H9 (cell line): ENCODE measurements around the gene TGFBI. TPM values are rescaled to one million over a fixed set of nuclear protein-coding genes. Genes with fewer than 3 reads are reported as not detected.

Source experiments
- DNase-seq: peaks from one replicate; pipeline ENCODE4 v3.0.0-alpha.2; 2017
- H2AFZ ChIP-seq: one replicate; pipeline ENCODE4 v1.6.1; 2013; ENCODE audit warnings: mild to moderate bottlenecking, low read length, control low read depth, moderate library complexity
- H2AK5ac ChIP-seq: 2 replicates; pipeline ENCODE4 v1.6.1; 2013; ENCODE audit warnings: low read length, control low read depth, mixed read lengths; ENCODE audit not compliant: insufficient read length
- H2BK120ac ChIP-seq: one replicate; pipeline ENCODE4 v1.6.1; 2013; ENCODE audit warnings: low read depth, mild to moderate bottlenecking, low read length, control low read depth, inconsistent platforms; ENCODE audit not compliant: poor library complexity, severe bottlenecking
- H2BK12ac ChIP-seq: 2 replicates; pipeline ENCODE4 v1.6.1; 2013; ENCODE audit warnings: low read length, control low read depth, mixed read lengths, low read depth; ENCODE audit not compliant: insufficient read length
- H2BK15ac ChIP-seq: 2 replicates; pipeline ENCODE4 v1.6.1; 2013; ENCODE audit warnings: low read depth, low read length, control low read depth
- H2BK20ac ChIP-seq: one replicate; pipeline ENCODE4 v1.6.1; 2013; ENCODE audit warnings: low read depth, mild to moderate bottlenecking, low read length, control low read depth, inconsistent platforms; ENCODE audit not compliant: poor library complexity, severe bottlenecking
- H2BK5ac ChIP-seq: 2 replicates; pipeline ENCODE4 v1.6.1; 2013; ENCODE audit warnings: low read length, control low read depth, mixed read lengths; ENCODE audit not compliant: insufficient read length
- H3K14ac ChIP-seq: 2 replicates; pipeline ENCODE4 v1.6.1; 2013; ENCODE audit warnings: low read length, control low read depth; ENCODE audit not compliant: insufficient read depth
- H3K18ac ChIP-seq: 2 replicates; pipeline ENCODE4 v1.6.1; 2013; ENCODE audit warnings: low read depth, mild to moderate bottlenecking, mixed read lengths, low read length, control low read depth; ENCODE audit not compliant: insufficient read length
- H3K23ac ChIP-seq: 2 replicates; pipeline ENCODE4 v1.6.1; 2013; ENCODE audit warnings: low read length, control low read depth, mixed read lengths, low read depth; ENCODE audit not compliant: insufficient read length
- H3K23me2 ChIP-seq: 2 replicates; pipeline ENCODE4 v1.6.1; 2013; ENCODE audit warnings: low read depth, mild to moderate bottlenecking, mixed read lengths, low read length, control low read depth; ENCODE audit not compliant: insufficient read length, poor library complexity, severe bottlenecking
- H3K27ac ChIP-seq: 2 replicates; pipeline ENCODE4 v1.5.1; 2013; ENCODE audit warnings: low read length, control low read depth, mixed read lengths, low read depth; ENCODE audit not compliant: insufficient read length
- H3K27me3 ChIP-seq: 2 replicates; pipeline ENCODE4 v1.6.1; 2013; ENCODE audit warnings: low read length, control low read depth, inconsistent platforms; ENCODE audit not compliant: insufficient read depth
- H3K4ac ChIP-seq: 2 replicates; pipeline ENCODE4 v1.6.1; 2013; ENCODE audit warnings: low read depth, mild to moderate bottlenecking, control low read depth, inconsistent platforms, low read length, moderate library complexity
- H3K4me1 ChIP-seq: 2 replicates; pipeline ENCODE4 v1.6.1; 2013; ENCODE audit warnings: low read length, control low read depth, inconsistent platforms; ENCODE audit not compliant: insufficient read depth
- H3K4me2 ChIP-seq: 2 replicates; pipeline ENCODE4 v1.6.1; 2013; ENCODE audit warnings: low read length, control low read depth, mixed read lengths; ENCODE audit not compliant: insufficient read length, insufficient read depth
- H3K56ac ChIP-seq: 2 replicates; pipeline ENCODE4 v1.6.1; 2013; ENCODE audit warnings: low read depth, mild to moderate bottlenecking, mixed read lengths, low read length, control low read depth; ENCODE audit not compliant: insufficient read length
- H3K79me1 ChIP-seq: 2 replicates; pipeline ENCODE4 v1.6.1; 2013; ENCODE audit warnings: low read depth, mild to moderate bottlenecking, moderate library complexity, low read length, control low read depth, inconsistent platforms; ENCODE audit not compliant: insufficient read depth, poor library complexity, severe bottlenecking
- H3K79me2 ChIP-seq: 2 replicates; pipeline ENCODE4 v1.6.1; 2013; ENCODE audit warnings: low read length, control low read depth, inconsistent platforms; ENCODE audit not compliant: insufficient read depth
- H3K9ac ChIP-seq: 2 replicates; pipeline ENCODE4 v1.6.1; 2013; ENCODE audit warnings: low read length, control low read depth, mixed read lengths; ENCODE audit not compliant: insufficient read length; ENCODE audit errors: extremely low read depth
- H3K9me3 ChIP-seq: one replicate; pipeline ENCODE4 v1.6.1; 2013; ENCODE audit warnings: low read depth, low read length, inconsistent platforms; ENCODE audit not compliant: control insufficient read depth
- H3T11ph ChIP-seq: one replicate; pipeline ENCODE4 v1.6.1; 2013; ENCODE audit warnings: mild to moderate bottlenecking, low read length, control low read depth, inconsistent platforms
- H4K20me1 ChIP-seq: one replicate; pipeline ENCODE4 v1.6.1; 2013; ENCODE audit not compliant: control insufficient read depth, insufficient read length, insufficient read depth
- H4K5ac ChIP-seq: 2 replicates; pipeline ENCODE4 v1.6.1; 2013; ENCODE audit warnings: low read depth, mild to moderate bottlenecking, mixed read lengths, low read length, control low read depth; ENCODE audit not compliant: insufficient read length
- H4K8ac ChIP-seq: replicated peaks from 2 replicates; pipeline ENCODE4 v1.6.1; 2013; ENCODE audit warnings: low read length, control low read depth, mixed read lengths, low read depth; ENCODE audit not compliant: insufficient read length
- H4K91ac ChIP-seq: 2 replicates; pipeline ENCODE4 v1.6.1; 2013; ENCODE audit warnings: low read depth, mild to moderate bottlenecking, moderate library complexity, mixed read lengths, low read length, control low read depth; ENCODE audit not compliant: insufficient read length
- H3K27ac Mint-ChIP-seq, 3 experiments: 2 replicates in 2 of 3; 3 replicates in 1 of 3; pipeline ENCODE4 v1.8.0; 2020 to 2021; ENCODE audit warnings: mixed read lengths in 3 of 3, mild to moderate bottlenecking in 1 of 3, moderate library complexity in 1 of 3
- H3K27me3 Mint-ChIP-seq: 2 replicates; pipeline ENCODE4 v1.8.0; 2021; ENCODE audit warnings: low read depth, mild to moderate bottlenecking, moderate library complexity, mixed read lengths
- H3K36me3 Mint-ChIP-seq, 3 experiments: 2 replicates in 2 of 3; 3 replicates in 1 of 3; pipeline ENCODE4 v1.8.0; 2020 to 2021; ENCODE audit warnings: low read depth in 3 of 3, mixed read lengths in 3 of 3; ENCODE audit not compliant: insufficient read depth in 1 of 3
- H3K4me1 Mint-ChIP-seq, 2 experiments: 2 replicates each; pipeline ENCODE4 v1.8.0; 2020; ENCODE audit warnings: mixed read lengths in 2 of 2
- H3K4me3 Mint-ChIP-seq, 2 experiments: 2 replicates in 1 of 2; 3 replicates in 1 of 2; pipeline ENCODE4 v1.8.0; 2020 to 2021; ENCODE audit warnings: mild to moderate bottlenecking in 2 of 2, mixed read lengths in 2 of 2, moderate library complexity in 1 of 2
- H3K9me3 Mint-ChIP-seq, 2 experiments: 2 replicates in 1 of 2; 3 replicates in 1 of 2; pipeline ENCODE4 v1.8.0; 2020; ENCODE audit warnings: mild to moderate bottlenecking in 2 of 2, mixed read lengths in 2 of 2, moderate library complexity in 1 of 2
- CTCF ChIP-seq: fragments of 200-600 bp; sonication (generic); conservative IDR thresholded peaks from 3 replicates; pipeline ENCODE4 v1.8.0; 2021; ENCODE audit warnings: antibody characterized with exemption, mild to moderate bottlenecking
- WGBS: extraction: QIAGEN DNeasy Blood & Tissue Kit; methylation state at CpG from one replicate; pipeline ENCODE4 v1.1.7; 2013; ENCODE audit warnings: missing lambda C conversion rate, low lambda C conversion rate, mixed read lengths; ENCODE audit not compliant: insufficient read length; ENCODE audit errors: extremely low coverage; 5-methylcytosine and 5-hydroxymethylcytosine counted together
- total RNA-seq: library from RNA; stranded (reverse); gene quantifications from 2 replicates; pipeline ENCODE4 v1.2.1, GENCODE V29; 2021

The TGFBI gene
- total RNA-seq, 1 experiment from 2014 or later = 4.7 TPM

- Histone ChIP-seq H2AK5ac (no peak overlapping the region), H4K91ac (no peak overlapping the region), H4K20me1 (no peaks in the 10 kb centered on the region), H2BK5ac (no peak overlapping the region), H3K4me2 (no peak overlapping the region), H3K27ac (no peak overlapping the region), H3K9ac (no peak overlapping the region), H3K14ac (no peak overlapping the region), H3K9me3 (no peaks in the 10 kb centered on the region), H3K79me1 (no peaks in the 10 kb centered on the region), H3K56ac (no peak overlapping the region), H2BK15ac (no peak overlapping the region), H3K18ac (no peak overlapping the region), H3T11ph (no peak overlapping the region), H2AFZ (no peak overlapping the region), H2BK12ac (no peak overlapping the region), H3K4ac (no peak overlapping the region), H3K23me2 (no peaks in the 10 kb centered on the region), H4K5ac (no peak overlapping the region), H3K23ac (no peak overlapping the region), H3K4me1 (no peaks in the 10 kb centered on the region), H3K79me2 (no peaks in the 10 kb centered on the region), H2BK20ac (no peak overlapping the region), H2BK120ac (no peak overlapping the region), H3K27me3 (no peaks in the 10 kb centered on the region), H4K8ac (no peak overlapping the region)
- no CpG with 5 or more reads among the region's 7 CpGs for WGBS
- TF ChIP-seq CTCF = no peak
- peaks cover 10 to 15% of the 10 kb centered on the region in 2 experiments for H3K4me1 Mint-ChIP-seq
- no peak overlapping the region; a peak in 1 of 5 replicates for H3K4me3 Mint-ChIP-seq
- H3K9me3 Mint-ChIP-seq = no peaks in the 10 kb centered on the region
- H3K36me3 Mint-ChIP-seq = no peaks in the 10 kb centered on the region
- no peaks in the 10 kb centered on the region for H3K27me3 Mint-ChIP-seq
- no peak overlapping the region; a peak in 1 of 7 replicates for H3K27ac Mint-ChIP-seq
- no peak for DNase-seq
Observed at GRCh38 chr5:136060963-136061362, 32.2 kb downstream of the TGFBI start.
